Esophagus squamous epithelium (tissue), 5 donors: Measurements from ENCODE around the gene PLA2G2C. TPM values are rescaled to one million over a fixed set of nuclear protein-coding genes. Genes with fewer than 3 reads are reported as not detected.

Experiments used
- DNase-seq: peaks from one replicate; lab custom pipeline; 2025; lab: John Stamatoyannopoulos, UW
- H3K27ac ChIP-seq, 4 donors: fragments of 200-600 bp; sonication (generic); one replicate each; pipeline ENCODE4 v1.5.1; 2016 to 2019; ENCODE audit warnings: mild to moderate bottlenecking in 1 of 4
- H3K27me3 ChIP-seq, 4 donors: fragments of 200-600 bp; sonication (generic); 1 replicate in 3 of 4; 2 replicates in 1 of 4; pipeline versions ENCODE4 v1.5.1 to v1.6.0; 2017 to 2021; ENCODE audit warnings: antibody characterized with exemption in 1 of 4
- H3K36me3 ChIP-seq, 3 donors: fragments of 200-600 bp; sonication (generic); one replicate each; pipeline ENCODE4 v1.5.1; 2016 to 2019
- H3K4me1 ChIP-seq, 3 donors: fragments of 200-600 bp; sonication (generic); one replicate each; pipeline ENCODE4 v1.5.1; 2017 to 2019
- H3K4me3 ChIP-seq, 4 donors: fragments of 200-600 bp; sonication (generic); 1 replicate in 3 of 4; 2 replicates in 1 of 4; pipeline ENCODE4 v1.5.1; 2016 to 2019; ENCODE audit warnings: mild to moderate bottlenecking in 2 of 4, moderate library complexity in 1 of 4
- H3K9me3 ChIP-seq, 3 donors: fragments of 200-600 bp; sonication (generic); one replicate each; pipeline ENCODE4 v1.5.1; 2016 to 2019
- POLR2A ChIP-seq, 4 donors: fragments of 450-650 bp; IDR thresholded peaks; one replicate each; pipeline ENCODE4 v1.6.1; 2017; ENCODE audit warnings: antibody characterized with exemption in 4 of 4, mild to moderate bottlenecking in 4 of 4, moderate library complexity in 3 of 4
- WGBS, 2 donors: methylation state at CpG; one replicate each; pipeline ENCODE4 v1.1.5; 2018; 5-methylcytosine and 5-hydroxymethylcytosine counted together
- intact Hi-C: fragments of 100-400 bp; cut with DNase I; formaldehyde crosslinking; loops from one replicate; pipeline ENCODE4 v1.15.0; 2022
- total RNA-seq, 4 donors: library from RNA; depleted of rRNA; stranded (reverse); fragments of >200 nt; gene quantifications; one replicate each; pipeline ENCODE4 v1.1.0, GENCODE V29; 2016
- TF ChIP-seq, protein P1 (sequence below), 6 experiments: fragments of 450-650 bp in 4 of 6; fragments of 200-600 bp in 2 of 6; sonication (generic) in 2 of 6; IDR thresholded peaks; one replicate each; pipeline ENCODE4 v1.5.1; 2016 to 2019; ENCODE audit warnings: antibody characterized with exemption in 6 of 6, mild to moderate bottlenecking in 4 of 6, moderate library complexity in 4 of 6
- donor health status: DM: yes; HTN: yes; CAD: no.

Gene PLA2G2C
- total RNA-seq, 4 donors from 2014 or later = 0.04 to 0.19 TPM; not detected in 2

DNA sequence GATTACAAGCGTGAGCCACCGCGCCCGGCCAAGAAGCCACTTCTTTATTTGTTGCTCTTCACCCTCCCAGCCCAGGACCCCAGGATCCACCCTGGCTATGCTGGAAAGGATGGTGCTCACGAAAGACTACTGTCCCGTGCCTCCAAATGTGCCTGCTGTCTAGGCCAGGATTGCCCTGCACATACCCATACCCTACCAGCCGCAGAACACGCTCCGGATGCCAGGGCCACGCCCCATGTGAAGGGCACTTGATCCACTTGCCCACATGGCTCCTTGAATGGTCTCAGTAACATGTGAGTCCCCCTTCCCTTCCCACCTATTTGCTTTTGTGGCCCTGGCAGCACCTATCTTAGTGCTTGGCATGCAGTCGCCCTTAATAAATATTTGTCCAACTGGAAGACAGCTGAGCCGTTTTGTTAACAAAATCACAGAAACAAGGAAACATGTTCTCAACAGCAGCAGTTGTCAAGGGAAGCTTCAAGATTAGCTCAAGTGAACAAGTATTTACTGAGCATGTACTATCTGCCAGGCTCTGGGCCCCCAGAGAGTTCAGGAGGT is 14.2 kb downstream of the PLA2G2C start:
- DNase-seq = no peak
- H3K27ac ChIP-seq = no peak overlapping the region

DNA sequence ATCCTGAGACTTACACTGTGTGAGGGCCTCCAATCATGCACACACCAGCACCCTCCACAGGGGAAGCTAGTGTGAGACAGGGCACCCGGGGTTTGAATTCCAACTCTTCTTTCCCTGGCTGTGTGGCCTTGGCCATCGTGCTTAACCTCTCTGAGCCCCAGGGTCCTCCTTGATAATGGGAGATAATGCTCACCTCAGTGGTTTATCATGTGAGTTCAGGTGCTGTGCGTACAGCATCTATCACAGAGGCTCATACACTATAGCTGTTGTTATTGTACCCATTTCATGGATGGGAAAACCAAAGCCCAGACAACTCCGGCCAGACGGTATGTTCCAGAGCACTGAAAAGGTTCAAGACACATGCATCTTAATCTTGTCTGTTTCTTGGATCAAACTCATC is 16.4 kb downstream of the PLA2G2C start:
- TF ChIP-seq, protein P1, sequence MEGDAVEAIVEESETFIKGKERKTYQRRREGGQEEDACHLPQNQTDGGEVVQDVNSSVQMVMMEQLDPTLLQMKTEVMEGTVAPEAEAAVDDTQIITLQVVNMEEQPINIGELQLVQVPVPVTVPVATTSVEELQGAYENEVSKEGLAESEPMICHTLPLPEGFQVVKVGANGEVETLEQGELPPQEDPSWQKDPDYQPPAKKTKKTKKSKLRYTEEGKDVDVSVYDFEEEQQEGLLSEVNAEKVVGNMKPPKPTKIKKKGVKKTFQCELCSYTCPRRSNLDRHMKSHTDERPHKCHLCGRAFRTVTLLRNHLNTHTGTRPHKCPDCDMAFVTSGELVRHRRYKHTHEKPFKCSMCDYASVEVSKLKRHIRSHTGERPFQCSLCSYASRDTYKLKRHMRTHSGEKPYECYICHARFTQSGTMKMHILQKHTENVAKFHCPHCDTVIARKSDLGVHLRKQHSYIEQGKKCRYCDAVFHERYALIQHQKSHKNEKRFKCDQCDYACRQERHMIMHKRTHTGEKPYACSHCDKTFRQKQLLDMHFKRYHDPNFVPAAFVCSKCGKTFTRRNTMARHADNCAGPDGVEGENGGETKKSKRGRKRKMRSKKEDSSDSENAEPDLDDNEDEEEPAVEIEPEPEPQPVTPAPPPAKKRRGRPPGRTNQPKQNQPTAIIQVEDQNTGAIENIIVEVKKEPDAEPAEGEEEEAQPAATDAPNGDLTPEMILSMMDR (IDR thresholded peaks at IDR 0.05) = no peak
- TF ChIP-seq POLR2A (IDR thresholded peaks at IDR 0.05) = no peak

More for the DNA sequence above, 14.2 kb downstream of the PLA2G2C start:
- Histone ChIP-seq H3K36me3 (no peaks in the 10 kb centered on the region), H3K27me3 (peaks cover 0 to 3% (median 0%) of the 10 kb centered on the region in 4 donors), H3K9me3 (no peaks in the 10 kb centered on the region), H3K4me3 (no peak overlapping the region), H3K4me1 (peaks cover 0 to 7% (median 0%) of the 10 kb centered on the region in 3 donors)
- WGBS, 2 donors = 89 to 93% methylated on average over 5 to 11 of the region's 12 CpGs
- intact Hi-C loops = no loop called here
- TF ChIP-seq, protein P1 (IDR thresholded peaks at IDR 0.05) = no peak

DNA sequence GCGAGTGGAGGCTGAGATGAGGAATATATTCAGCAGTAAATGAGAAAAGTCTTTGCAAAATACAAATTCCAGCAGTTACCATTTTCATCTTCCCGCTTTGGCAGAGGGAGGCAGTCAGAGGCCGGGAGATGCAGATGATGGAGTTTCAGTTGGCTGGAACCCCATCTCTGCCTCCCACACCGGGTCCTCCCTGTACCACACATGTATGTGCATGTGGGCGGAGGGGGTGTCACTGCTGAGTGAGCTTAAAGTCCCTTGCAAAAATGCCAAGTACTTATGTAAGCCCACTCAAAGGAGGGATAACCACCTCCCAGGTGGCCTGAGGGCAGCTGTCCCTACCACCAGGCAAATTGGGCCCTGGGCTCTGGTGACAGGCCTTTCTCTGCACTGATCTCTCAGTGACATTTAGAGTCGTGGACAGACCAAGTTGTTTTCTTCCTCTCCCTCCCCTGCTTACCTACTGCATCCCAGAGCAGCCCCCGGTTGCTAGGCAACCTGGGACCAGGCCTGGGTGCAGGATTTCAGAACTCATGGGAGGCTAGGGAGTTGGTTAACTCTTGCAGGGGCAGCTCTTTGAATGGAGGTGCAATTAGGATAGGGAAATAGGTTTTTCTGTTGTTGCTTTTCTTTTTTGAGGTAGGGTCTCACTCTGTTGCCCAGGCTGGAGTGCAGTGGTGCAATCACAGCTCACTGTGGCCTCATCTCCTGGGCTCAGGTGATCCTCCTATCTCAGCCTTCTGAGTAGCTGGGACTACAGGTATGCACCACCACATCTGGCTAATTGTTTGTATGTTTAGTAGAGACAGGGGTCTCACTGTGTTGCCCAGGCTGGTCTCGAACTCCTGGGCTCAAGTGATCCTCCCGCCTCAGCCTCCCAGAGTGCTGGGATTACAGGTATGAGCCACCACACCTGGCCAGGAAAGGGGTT is 17.5 kb downstream of the PLA2G2C start:
- H3K9me3 ChIP-seq = no peaks in the 10 kb centered on the region
- peaks cover 0 to 23% (median 0%) of the 10 kb centered on the region in 4 donors for H3K27me3 ChIP-seq
- no peaks in the 10 kb centered on the region for H3K36me3 ChIP-seq
- TF ChIP-seq POLR2A (IDR thresholded peaks at IDR 0.05) = no peak
- TF ChIP-seq, protein P1 (IDR thresholded peaks at IDR 0.05) = no peak
- H3K4me3 ChIP-seq = no peak overlapping the region
- H3K27ac ChIP-seq = no peak overlapping the region
- intact Hi-C loops = no loop called here
- H3K4me1 ChIP-seq = peaks cover 0 to 32% (median 4%) of the 10 kb centered on the region in 3 donors
- no peak for DNase-seq
- 62 to 64% methylated on average over 7 to 8 of the region's 9 CpGs for WGBS, 2 donors

More for the DNA sequence above, 16.4 kb downstream of the PLA2G2C start:
- Histone ChIP-seq H3K4me1 (peaks cover 0 to 22% (median 4%) of the 10 kb centered on the region in 3 donors), H3K27me3 (peaks cover 0 to 19% (median 0%) of the 10 kb centered on the region in 4 donors), H3K4me3 (no peak overlapping the region), H3K9me3 (no peaks in the 10 kb centered on the region), H3K36me3 (no peaks in the 10 kb centered on the region), H3K27ac (no peak overlapping the region)
- intact Hi-C loops = no loop called here
- 84 to 89% methylated on average over 4 to 5 of the region's 5 CpGs for WGBS, 2 donors
- no peak for DNase-seq

DNA sequence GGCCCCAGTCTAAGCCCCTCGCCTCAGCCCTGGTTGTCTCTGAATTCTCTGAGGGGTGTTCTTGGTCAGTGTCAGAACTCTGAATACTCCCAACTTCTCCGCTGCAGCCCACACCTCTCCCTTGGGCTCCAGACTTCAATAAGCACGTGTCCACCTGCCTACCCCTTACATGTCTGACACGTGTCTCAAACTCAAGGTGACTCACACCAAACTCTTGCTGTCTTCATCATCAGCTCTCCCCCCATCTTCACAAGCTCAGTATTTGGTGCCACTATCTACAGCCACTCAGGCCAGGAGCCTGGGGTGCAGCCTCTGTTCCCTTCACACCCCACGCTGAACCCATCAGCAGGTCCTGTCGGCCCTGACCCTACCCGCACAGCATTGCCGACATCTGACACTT is 19.2 kb downstream of the PLA2G2C start:
- DNase-seq = no peak
- H3K4me3 ChIP-seq = no peak overlapping the region
- TF ChIP-seq, protein P1 (IDR thresholded peaks at IDR 0.05) = no peak
- no peak for TF ChIP-seq POLR2A (IDR thresholded peaks at IDR 0.05)
- peaks cover 0 to 34% (median 4%) of the 10 kb centered on the region in 3 donors for H3K4me1 ChIP-seq
- peaks cover 0 to 6% (median 0%) of the 10 kb centered on the region in 3 donors for H3K9me3 ChIP-seq
- peaks cover 0 to 23% (median 0%) of the 10 kb centered on the region in 4 donors for H3K27me3 ChIP-seq
- 78 to 83% methylated on average over 8 of the region's 8 CpGs for WGBS, 2 donors
- intact Hi-C loops = no loop called here
- no peaks in the 10 kb centered on the region for H3K36me3 ChIP-seq
- no peak overlapping the region for H3K27ac ChIP-seq

DNA sequence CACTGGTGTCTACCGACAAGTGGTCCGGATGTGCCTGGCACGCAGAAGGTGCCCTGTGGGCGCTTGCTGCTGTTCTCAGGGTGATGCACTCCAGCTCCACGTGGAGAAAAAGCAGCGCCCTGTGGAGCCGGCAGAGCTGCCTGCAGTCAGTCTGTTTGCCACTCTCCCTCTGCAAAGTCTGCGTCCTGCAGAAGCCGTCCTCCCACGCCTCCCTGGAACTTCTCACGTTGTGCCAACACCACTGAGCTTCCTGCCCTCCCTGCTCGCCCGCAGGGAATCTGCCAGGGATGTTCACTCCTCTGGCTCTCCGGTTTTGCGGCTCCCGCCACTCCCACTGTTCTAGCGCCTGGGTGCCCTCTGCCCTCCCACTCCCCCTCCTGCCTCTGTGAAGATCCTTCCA is 20.3 kb downstream of the PLA2G2C start:
- Histone ChIP-seq H3K36me3 (no peaks in the 10 kb centered on the region), H3K9me3 (peaks cover 0 to 17% (median 4%) of the 10 kb centered on the region in 3 donors), H3K27ac (peak overlapping the region in 1 of 4 donors; percentile 12), H3K27me3 (peaks cover 0 to 23% (median 0%) of the 10 kb centered on the region in 4 donors), H3K4me1 (peaks cover 0 to 30% (median 4%) of the 10 kb centered on the region in 3 donors), H3K4me3 (no peak overlapping the region)
- intact Hi-C loops = no loop called here
- WGBS, 2 donors = 31 to 51% methylated on average over 9 to 11 of the region's 17 CpGs
- no peak for TF ChIP-seq POLR2A (IDR thresholded peaks at IDR 0.05)
- TF ChIP-seq, protein P1 (IDR thresholded peaks at IDR 0.05) = no peak
- DNase-seq = no peak
